Muscle layer of colon (tissue), 2 donors: ENCODE results near the gene EIF2S2.

Experiments
- H3K27ac ChIP-seq: one replicate; pipeline ENCODE4 v1.7.0; 2013; ENCODE audit warnings: low read depth, mild to moderate bottlenecking, low read length, moderate library complexity
- H3K27me3 ChIP-seq, 2 donors: one replicate each; pipeline ENCODE4 v1.7.0; 2013; ENCODE audit warnings: low read length in 2 of 2, mild to moderate bottlenecking in 2 of 2; ENCODE audit not compliant: insufficient read depth in 2 of 2, control insufficient read depth in 1 of 2
- H3K36me3 ChIP-seq: one replicate; pipeline ENCODE4 v1.7.0; 2013; ENCODE audit warnings: mild to moderate bottlenecking, low read length; ENCODE audit not compliant: insufficient read depth
- H3K4me1 ChIP-seq: one replicate; pipeline ENCODE4 v1.7.0; 2013; ENCODE audit warnings: mild to moderate bottlenecking, low read length; ENCODE audit not compliant: insufficient read depth
- H3K4me3 ChIP-seq, 2 donors: one replicate each; pipeline ENCODE4 v1.7.0; 2013; ENCODE audit warnings: low read length in 2 of 2, low read depth in 1 of 2, mild to moderate bottlenecking in 1 of 2, moderate library complexity in 1 of 2
- H3K9ac ChIP-seq: one replicate; pipeline ENCODE4 v1.7.0; 2013; ENCODE audit warnings: low read length
- H3K9me3 ChIP-seq: one replicate; pipeline ENCODE4 v1.7.0; 2013; ENCODE audit warnings: mild to moderate bottlenecking, low read length
- donor health status: abdominal sarcoma.
- donor health status: Adenocarcinoma of cecum.

EIF2S2 gene

GRCh38 chr20:34069341-34070078, 42.5 kb downstream of the EIF2S2 start:
- peaks cover 36% of the 10 kb centered on the region for H3K4me1 ChIP-seq
- no peak overlapping the region for H3K4me3 ChIP-seq
- no peaks in the 10 kb centered on the region for H3K9me3 ChIP-seq
- H3K27ac ChIP-seq, result no peak overlapping the region
- peaks cover 14% of the 10 kb centered on the region for H3K36me3 ChIP-seq
- no peak overlapping the region for H3K9ac ChIP-seq
- H3K27me3 ChIP-seq, result no peaks in the 10 kb centered on the region

GRCh38 chr20:34068001-34068400, 44.0 kb downstream of the EIF2S2 start:
- Histone ChIP-seq H3K27me3 (no peaks in the 10 kb centered on the region), H3K4me1 (peaks cover 44% of the 10 kb centered on the region), H3K9me3 (no peaks in the 10 kb centered on the region), H3K9ac (no peak overlapping the region), H3K27ac (no peak overlapping the region), H3K36me3 (no peaks in the 10 kb centered on the region), H3K4me3 (no peak overlapping the region)

GRCh38 chr20:34066476-34067090, 45.5 kb downstream of the EIF2S2 start:
- H3K4me1 ChIP-seq, result peaks cover 44% of the 10 kb centered on the region
- H3K4me3 ChIP-seq, result no peak overlapping the region
- H3K27ac ChIP-seq, result no peak overlapping the region
- H3K36me3 ChIP-seq, result no peaks in the 10 kb centered on the region
- no peaks in the 10 kb centered on the region for H3K27me3 ChIP-seq
- H3K9me3 ChIP-seq, result no peaks in the 10 kb centered on the region
- no peak overlapping the region for H3K9ac ChIP-seq

- H3K9ac ChIP-seq, result no peak overlapping the region
- no peak overlapping the region for H3K4me3 ChIP-seq
- H3K27ac ChIP-seq, result no peak overlapping the region
- H3K9me3 ChIP-seq, result no peaks in the 10 kb centered on the region
- H3K36me3 ChIP-seq, result no peaks in the 10 kb centered on the region
- H3K27me3 ChIP-seq, result no peaks in the 10 kb centered on the region
- H3K4me1 ChIP-seq, result peaks cover 44% of the 10 kb centered on the region
These were observed 46.8 kb downstream of the EIF2S2 start for GRCh38 chr20:34065260-34065659.

- Histone ChIP-seq H3K4me3 (no peak overlapping the region), H3K4me1 (peaks cover 39% of the 10 kb centered on the region), H3K36me3 (no peaks in the 10 kb centered on the region), H3K9me3 (no peaks in the 10 kb centered on the region), H3K9ac (no peak overlapping the region), H3K27ac (no peak overlapping the region), H3K27me3 (no peaks in the 10 kb centered on the region)
These were observed 47.8 kb downstream of the EIF2S2 start for GRCh38 chr20:34064286-34064685.

DNA sequence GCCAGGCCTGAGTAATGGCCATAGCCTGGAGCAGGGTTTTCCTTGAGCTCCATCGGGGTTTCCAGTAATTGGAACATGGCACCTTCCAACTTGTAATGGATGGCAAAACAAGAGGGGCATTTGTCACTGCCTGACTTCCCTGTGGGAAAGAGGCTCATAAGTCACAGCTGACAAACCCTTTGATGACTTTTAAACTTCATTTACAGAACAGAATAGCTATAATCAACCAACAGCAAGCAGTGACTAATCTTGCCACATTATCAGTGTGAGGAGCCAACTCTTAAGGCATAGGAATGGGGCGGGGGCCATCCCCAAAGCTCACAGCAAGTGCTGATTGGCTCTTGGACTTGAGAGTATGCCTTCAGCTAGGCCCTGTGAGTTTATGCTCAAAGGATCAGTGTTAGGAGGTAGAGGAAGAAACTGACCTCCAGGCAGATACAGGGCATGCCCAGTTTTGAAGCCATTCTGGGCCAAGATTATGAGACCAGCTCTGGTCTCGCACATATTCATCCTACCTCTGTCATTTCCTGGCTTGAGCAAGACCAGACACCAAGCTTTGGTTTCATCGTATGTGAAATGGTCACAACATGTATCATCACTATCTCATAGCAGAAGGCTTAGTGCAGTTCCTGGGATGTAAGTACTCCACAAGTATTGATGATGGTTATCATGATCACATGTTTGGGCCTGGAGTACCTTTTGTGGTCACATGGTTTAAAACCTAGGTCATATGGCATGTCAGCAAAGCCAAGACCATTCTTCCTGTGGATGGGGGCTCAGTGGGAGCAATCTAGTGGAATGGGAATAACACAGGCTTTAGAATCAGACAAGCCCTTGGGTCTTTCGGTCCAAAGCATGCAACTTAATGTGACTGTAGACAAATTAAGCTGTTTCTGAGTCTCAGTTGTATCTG, 49.2 kb downstream of the EIF2S2 start:
- Histone ChIP-seq H3K27ac (no peak overlapping the region), H3K9ac (no peak overlapping the region), H3K27me3 (no peaks in the 10 kb centered on the region), H3K9me3 (no peaks in the 10 kb centered on the region), H3K4me3 (no peak overlapping the region), H3K4me1 (peaks cover 38% of the 10 kb centered on the region), H3K36me3 (no peaks in the 10 kb centered on the region)

- H3K4me3 ChIP-seq, result no peak overlapping the region
- peaks cover 37% of the 10 kb centered on the region for H3K4me1 ChIP-seq
These were observed 50.3 kb downstream of the EIF2S2 start for GRCh38 chr20:34061695-34062094.

DNA sequence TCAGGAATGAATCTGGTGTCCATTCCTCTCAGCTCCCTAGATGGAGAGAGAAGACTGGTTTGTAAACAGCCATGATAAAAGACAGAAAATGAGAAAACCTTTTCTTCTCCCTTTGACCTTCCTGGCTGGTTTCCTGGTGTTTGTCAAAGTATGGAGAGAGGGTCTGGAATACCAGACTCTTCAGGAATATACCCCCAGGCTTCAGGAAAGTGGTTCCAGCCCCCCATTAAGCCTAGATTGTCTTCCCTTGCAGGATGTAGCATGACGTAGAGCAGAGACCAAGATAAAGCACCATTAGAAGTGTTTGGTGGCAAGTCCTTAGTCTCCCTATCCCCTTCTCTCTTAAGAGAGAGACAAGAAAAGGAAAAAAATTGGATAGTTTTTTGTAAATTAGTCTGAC, 51.1 kb downstream of the EIF2S2 start:
- Histone ChIP-seq H3K27me3 (no peaks in the 10 kb centered on the region), H3K27ac (no peak overlapping the region), H3K9me3 (no peaks in the 10 kb centered on the region), H3K4me3 (no peak overlapping the region), H3K9ac (no peak overlapping the region), H3K4me1 (peaks cover 31% of the 10 kb centered on the region), H3K36me3 (no peaks in the 10 kb centered on the region)

More at GRCh38 chr20:34061695-34062094, 50.3 kb downstream of the EIF2S2 start:
- Histone ChIP-seq H3K36me3 (no peaks in the 10 kb centered on the region), H3K27ac (no peak overlapping the region), H3K27me3 (no peaks in the 10 kb centered on the region), H3K9ac (no peak overlapping the region), H3K9me3 (no peaks in the 10 kb centered on the region)

DNA sequence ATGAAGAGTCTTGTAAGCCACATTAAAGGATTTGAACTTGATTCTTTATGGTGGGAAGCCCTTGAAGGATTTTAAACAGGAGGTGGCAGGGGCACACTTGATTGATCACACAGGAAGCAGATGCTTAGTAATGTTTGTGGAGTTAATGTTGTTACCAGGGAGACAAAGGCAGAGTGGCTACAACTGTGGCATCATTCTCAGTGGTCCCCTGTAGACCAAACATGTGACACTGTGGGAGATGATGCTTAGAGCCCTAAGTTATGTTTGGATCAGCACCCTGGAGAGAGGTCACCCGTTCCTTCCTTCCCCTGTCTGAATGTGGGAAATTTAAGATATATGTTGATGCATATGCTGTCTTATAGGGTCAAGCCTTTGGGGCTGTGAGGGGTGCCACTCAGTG, 53.2 kb downstream of the EIF2S2 start:
- H3K9me3 ChIP-seq, result no peaks in the 10 kb centered on the region
- no peak overlapping the region for H3K9ac ChIP-seq
- peaks cover 10% of the 10 kb centered on the region for H3K4me1 ChIP-seq
- H3K36me3 ChIP-seq, result no peaks in the 10 kb centered on the region
- H3K4me3 ChIP-seq, result no peak overlapping the region
- no peak overlapping the region for H3K27ac ChIP-seq
- no peaks in the 10 kb centered on the region for H3K27me3 ChIP-seq

- H3K9ac ChIP-seq, result no peak overlapping the region
- H3K4me1 ChIP-seq, result peaks cover 17% of the 10 kb centered on the region
- no peaks in the 10 kb centered on the region for H3K27me3 ChIP-seq
- H3K36me3 ChIP-seq, result no peaks in the 10 kb centered on the region
- no peak overlapping the region for H3K27ac ChIP-seq
- H3K9me3 ChIP-seq, result no peaks in the 10 kb centered on the region
- H3K4me3 ChIP-seq, result no peak overlapping the region
These were observed 56.8 kb downstream of the EIF2S2 start for GRCh38 chr20:34055290-34055689.

DNA sequence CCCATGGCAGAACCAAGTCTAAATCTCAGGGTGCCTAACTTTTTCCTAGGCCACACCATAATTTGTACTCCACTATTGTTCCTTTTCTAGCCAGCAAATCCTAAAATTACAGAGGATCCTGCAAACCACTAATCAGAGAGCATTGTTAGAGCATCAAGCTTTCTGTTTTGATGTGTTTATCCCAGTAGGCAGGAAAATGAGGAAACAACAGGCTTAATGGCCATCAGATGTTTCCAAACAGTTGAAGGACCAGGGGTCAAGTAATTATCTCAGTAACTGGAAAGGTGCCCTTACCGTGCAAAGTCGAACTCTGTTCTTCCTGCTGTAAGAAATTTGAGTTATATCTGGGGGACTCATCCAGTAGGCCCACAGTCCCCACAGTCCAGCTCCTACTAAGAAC, 59.6 kb downstream of the EIF2S2 start:
- Histone ChIP-seq H3K9me3 (no peaks in the 10 kb centered on the region), H3K36me3 (no peaks in the 10 kb centered on the region), H3K27me3 (no peaks in the 10 kb centered on the region), H3K9ac (no peak overlapping the region), H3K27ac (no peak overlapping the region), H3K4me3 (no peak overlapping the region), H3K4me1 (peaks cover 15% of the 10 kb centered on the region)
